Keratinocyte (primary cell): Measurements from ENCODE around the gene NELL1.

Experiments
- CTCF ChIP-seq, 3 experiments: IDR thresholded peaks in 1 of 3; conservative IDR thresholded peaks in 1 of 3; optimal IDR thresholded peaks in 1 of 3; 2 replicates in 2 of 3; 3 replicates in 1 of 3; pipeline versions ENCODE3 to v1.5.1; 2011; ENCODE audit warnings: low read length in 3 of 3, mild to moderate bottlenecking in 3 of 3, moderate library complexity in 2 of 3, control low read depth in 1 of 3, inconsistent platforms in 1 of 3; ENCODE audit not compliant: insufficient read depth in 2 of 3; ENCODE audit errors: extremely low read depth in 1 of 3
- EZH2 ChIP-seq: IDR thresholded peaks from one replicate; pipeline ENCODE4 v1.6.1; 2012; ENCODE audit warnings: inconsistent platforms, mild to moderate bottlenecking, low read length, moderate library complexity

- no peak for TF ChIP-seq CTCF (optimal IDR thresholded peaks at IDR 0.05 in 1 of 3, IDR thresholded peaks at IDR 0.05 in 1 of 3, conservative IDR thresholded peaks at IDR 0.05 in 1 of 3; ENCODE audit: extremely low read depth in 1 of 3, insufficient read depth in 2 of 3, low read length in 3 of 3)
- no peak for TF ChIP-seq EZH2
These were observed 895.7 kb downstream of the NELL1 start for GRCh38 chr11:21564833-21565682.
